Globus pallidus (tissue), 1 donor: ENCODE measurements around the gene ST6GALNAC3.
A peak's percentile ranks its signal among the peaks of the same experiment; 100 is the strongest.
"Not testable (repeated sequence)": the region's sequence is repeated elsewhere in the genome, so short reads cannot be mapped to it uniquely, and the experiment has no call there.

Experiments used
- DNase-seq: peaks from one replicate; pipeline ENCODE4 v3.0.0-alpha.2; 2015; ENCODE audit warnings: low spot score

The ST6GALNAC3 gene

GRCh38 chr1:76341816-76342215 is 267.3 kb downstream of the ST6GALNAC3 start:
- not testable (repeated sequence) for DNase-seq

GRCh38 chr1:76343356-76343755 is 268.8 kb downstream of the ST6GALNAC3 start:
- DNase-seq: no peak

GRCh38 chr1:76351655-76352054 is 277.1 kb downstream of the ST6GALNAC3 start:
- no peak for DNase-seq

GRCh38 chr1:76352741-76353435 is 278.3 kb downstream of the ST6GALNAC3 start:
- DNase-seq: no peak

- no peak for DNase-seq
Observed at GRCh38 chr1:76354236-76354635, 279.7 kb downstream of the ST6GALNAC3 start.

GRCh38 chr1:76366726-76367125 is 292.2 kb downstream of the ST6GALNAC3 start:
- DNase-seq: no peak

GRCh38 chr1:76371941-76372340 is 297.4 kb downstream of the ST6GALNAC3 start:
- no peak for DNase-seq

- DNase-seq: no peak
Observed at GRCh38 chr1:76374086-76374485, 299.5 kb downstream of the ST6GALNAC3 start.

- no peak for DNase-seq
Observed at GRCh38 chr1:76377247-76377646, 302.7 kb downstream of the ST6GALNAC3 start.

- DNase-seq: no peak
Observed at GRCh38 chr1:76379506-76379905, 305.0 kb downstream of the ST6GALNAC3 start.

- DNase-seq: no peak
Observed at GRCh38 chr1:76381450-76382097, 307.0 kb downstream of the ST6GALNAC3 start.

GRCh38 chr1:76388261-76388660 is 313.7 kb downstream of the ST6GALNAC3 start:
- no peak for DNase-seq

GRCh38 chr1:76390456-76390855 is 315.9 kb downstream of the ST6GALNAC3 start:
- DNase-seq: peak; percentile 62

- DNase-seq: no peak
Observed at GRCh38 chr1:76395059-76395458, 320.5 kb downstream of the ST6GALNAC3 start.

GRCh38 chr1:76402128-76402527 is 327.6 kb downstream of the ST6GALNAC3 start:
- no peak for DNase-seq

- peak; percentile 71 for DNase-seq
Observed at GRCh38 chr1:76408303-76408702, 333.8 kb downstream of the ST6GALNAC3 start.

GRCh38 chr1:76410499-76410898 is 336.0 kb downstream of the ST6GALNAC3 start:
- DNase-seq: no peak

GRCh38 chr1:76418531-76418930 is 344.0 kb downstream of the ST6GALNAC3 start:
- DNase-seq: no peak

- DNase-seq: no peak
Observed at GRCh38 chr1:76419603-76420002, 345.1 kb downstream of the ST6GALNAC3 start.

- DNase-seq: no peak
Observed at GRCh38 chr1:76425201-76426145, 350.9 kb downstream of the ST6GALNAC3 start.

- DNase-seq: no peak
Observed at GRCh38 chr1:76426606-76427005, 352.1 kb downstream of the ST6GALNAC3 start.

GRCh38 chr1:76428028-76428427 is 353.5 kb downstream of the ST6GALNAC3 start:
- DNase-seq: no peak

GRCh38 chr1:76430531-76430930 is 356.0 kb downstream of the ST6GALNAC3 start:
- DNase-seq: no peak
